GM21390 (cell line): Measurements from ENCODE around the gene MSI2.

ENCODE experiments used
- ATAC-seq: cut with Tn5 transposase; IDR thresholded peaks from one replicate; pipeline ENCODE4 v1.9.1; 2021; ENCODE audit not compliant: unreplicated experiment

The MSI2 gene

DNA sequence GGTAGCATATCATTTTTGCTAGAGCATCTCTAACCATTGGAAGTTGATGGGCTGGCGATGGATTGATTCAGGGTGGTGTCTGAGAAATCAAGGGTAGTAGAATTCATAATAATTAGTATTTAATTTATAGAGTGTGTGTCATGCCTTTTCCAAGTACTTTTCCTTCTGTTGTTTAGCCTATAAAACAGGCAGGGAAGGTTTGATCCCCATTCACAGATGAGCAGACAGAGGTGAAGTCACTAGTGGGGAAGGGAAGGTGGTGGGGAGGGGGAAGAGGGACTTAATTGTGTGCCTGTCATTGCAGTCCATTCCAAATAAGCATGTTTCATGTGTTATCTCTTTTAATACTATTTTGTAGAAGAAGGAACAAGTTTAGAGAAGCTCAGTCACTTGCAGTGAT lies 131.3 kb downstream of the MSI2 start:
- no peak for ATAC-seq

DNA sequence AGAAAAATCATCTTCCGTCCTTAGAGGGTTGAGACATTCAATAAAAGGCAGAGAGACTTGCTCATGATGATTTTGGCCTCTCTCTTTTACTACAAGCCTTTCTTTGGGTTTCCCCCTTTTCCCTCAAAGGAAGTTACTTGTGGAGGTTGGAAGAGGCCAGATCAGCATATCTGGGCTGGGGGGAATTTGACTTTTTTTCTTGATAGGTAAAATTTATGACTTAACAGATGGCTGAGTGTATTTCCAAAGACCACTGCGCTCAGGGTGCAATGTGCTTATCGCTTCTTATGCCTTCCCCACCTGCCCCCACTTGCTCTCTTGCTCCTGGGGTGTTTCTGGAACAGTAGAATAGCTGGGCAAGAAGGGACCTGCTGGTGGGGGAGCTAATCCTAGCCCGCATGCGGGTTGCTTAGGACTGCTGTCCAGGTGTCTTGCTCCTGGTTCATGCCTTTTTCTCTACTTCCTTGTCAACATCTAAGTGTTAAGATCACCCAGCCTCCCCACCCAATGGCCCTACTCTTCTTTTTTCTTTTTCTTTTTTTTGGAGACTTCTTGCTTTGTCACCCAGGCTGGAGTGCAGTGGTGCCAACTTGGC lies 131.9 kb downstream of the MSI2 start:
- ATAC-seq: no peak

DNA sequence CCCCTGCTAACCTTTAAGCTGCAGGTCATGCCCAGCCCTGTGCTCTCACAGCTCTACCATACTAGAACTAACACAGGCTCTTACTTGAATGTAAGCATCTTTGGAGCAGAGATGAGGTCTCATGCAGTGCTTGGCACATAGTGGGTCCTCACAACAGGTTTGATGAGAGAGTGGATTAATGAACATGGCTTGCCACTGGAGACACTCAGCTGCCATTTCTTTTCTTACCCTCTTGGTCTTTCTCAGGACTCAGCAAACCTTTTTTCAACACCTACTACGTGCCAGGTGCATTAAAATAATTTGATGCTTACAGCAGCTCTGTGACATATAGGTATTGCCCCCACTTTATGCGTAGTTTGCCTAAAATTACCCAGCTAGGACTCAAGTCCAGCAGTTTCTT lies 133.2 kb downstream of the MSI2 start:
- ATAC-seq: no peak

- ATAC-seq: no peak
These were observed 134.9 kb downstream of the MSI2 start for GRCh38 chr17:57391076-57391825.

DNA sequence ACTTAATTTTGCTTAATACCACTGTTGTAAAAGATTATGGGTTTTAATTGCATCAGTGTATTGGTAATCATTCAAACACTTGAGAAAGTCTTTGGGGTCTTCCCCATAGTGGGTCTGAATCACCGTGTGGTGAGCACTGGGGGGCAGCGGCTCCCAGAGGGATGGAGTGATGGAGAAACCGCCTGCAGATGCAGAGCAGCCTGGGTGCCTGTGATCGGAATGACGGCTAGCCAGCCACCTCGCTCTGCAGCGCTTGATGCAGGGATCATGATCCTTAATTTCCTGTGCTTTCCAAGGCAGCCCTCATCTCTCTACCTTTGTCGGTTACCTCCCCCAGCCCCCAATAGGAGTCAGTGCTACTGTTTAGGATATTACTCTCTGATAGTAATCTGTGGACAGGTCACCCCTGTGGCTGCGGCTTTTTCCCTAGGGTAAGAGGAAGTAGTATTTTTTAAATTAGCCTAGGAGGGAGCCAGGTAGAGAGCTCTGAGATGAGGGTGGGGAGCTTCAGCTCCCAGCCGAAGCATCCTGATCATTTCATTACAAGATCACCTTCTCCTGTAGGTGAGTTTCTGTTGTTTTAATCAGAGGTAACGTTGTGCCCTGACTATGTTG lies 135.6 kb downstream of the MSI2 start:
- no peak for ATAC-seq

- no peak for ATAC-seq
These were observed 137.0 kb downstream of the MSI2 start for GRCh38 chr17:57393368-57393767.

DNA sequence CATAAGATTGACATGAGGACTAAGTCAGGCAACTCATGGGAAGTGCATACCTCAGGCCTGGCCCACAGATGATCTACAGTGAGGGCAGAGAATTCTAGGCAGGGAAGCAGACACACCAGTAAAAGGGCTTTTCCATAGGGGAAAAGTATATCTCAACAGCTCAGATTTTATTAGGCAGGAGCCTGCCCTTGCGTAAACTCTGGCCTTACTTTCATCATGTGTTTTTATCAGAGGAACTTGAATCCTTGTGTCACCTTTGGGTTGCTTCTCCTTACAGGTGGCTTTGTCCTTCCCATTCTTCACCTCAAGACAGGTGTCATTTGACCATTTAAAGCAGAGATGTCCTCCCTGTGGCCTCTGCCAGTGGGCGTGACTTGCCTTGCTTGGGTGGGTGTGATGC lies 138.1 kb downstream of the MSI2 start:
- no peak for ATAC-seq

DNA sequence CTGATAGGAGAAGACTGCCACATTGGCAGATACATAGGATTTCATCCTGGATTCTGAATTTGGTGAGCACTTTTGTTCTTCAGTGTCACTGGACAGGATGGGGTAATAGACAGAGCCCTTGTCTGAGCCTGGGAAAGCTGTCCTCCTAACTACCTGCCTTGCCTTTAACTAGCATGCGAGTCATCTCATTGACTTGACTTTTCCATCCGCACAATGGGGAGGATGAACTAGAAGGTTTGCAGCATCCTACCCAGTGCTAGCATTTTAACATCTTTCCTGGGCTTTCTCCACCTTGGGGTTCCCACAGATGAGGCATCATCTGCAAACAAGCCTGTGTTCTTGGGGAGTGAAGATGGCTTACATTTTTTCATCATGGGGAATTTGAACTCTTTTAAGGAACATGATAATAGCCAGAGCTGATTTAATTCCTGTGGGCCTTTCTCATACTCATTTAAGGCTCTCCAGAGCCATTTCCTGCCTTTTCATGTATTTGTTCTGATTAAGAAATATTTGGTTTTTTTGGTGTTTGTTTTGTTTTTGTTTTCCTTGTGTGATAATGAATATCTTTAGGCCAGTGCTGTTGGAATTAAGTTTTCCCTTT lies 139.5 kb downstream of the MSI2 start:
- ATAC-seq: no peak

DNA sequence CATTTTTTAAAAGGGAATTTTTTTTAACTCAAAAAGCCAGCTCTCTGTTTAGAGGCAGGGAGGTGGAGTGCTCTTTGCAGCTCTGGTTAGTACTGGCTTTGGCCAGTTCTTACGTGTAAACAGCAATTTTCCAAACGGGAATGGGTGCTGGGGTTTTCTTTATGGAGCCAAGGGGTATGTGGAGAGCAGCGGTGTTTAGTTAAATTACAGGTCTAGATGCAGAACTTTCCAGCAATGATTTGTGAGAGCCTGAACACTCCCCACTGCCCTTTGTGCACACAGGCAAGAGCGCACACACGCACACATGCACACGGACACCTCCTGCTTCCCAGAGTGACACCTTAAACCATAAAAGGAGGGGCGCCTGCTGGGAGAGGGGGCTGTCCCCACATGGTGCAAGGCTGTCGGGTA lies 140.2 kb downstream of the MSI2 start:
- ATAC-seq: no peak

DNA sequence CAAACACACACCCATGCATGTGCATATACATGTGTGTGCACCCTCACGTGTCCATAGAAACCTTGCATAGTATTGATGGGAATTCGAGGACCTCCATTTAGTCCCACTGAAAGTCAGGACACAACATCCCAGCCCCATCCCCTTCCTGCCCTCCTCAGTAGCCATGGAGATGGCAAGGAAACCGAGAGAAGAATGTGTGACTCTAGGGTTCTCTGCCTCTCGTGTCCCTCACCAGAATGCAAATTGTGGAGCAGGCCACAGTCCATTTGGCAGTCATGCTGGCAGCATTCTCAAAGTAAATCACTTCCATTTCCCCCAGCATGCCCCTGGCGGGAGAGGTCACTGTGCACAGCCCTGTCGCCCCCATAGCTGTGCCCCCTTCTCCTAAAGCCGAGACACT lies 141.1 kb downstream of the MSI2 start:
- ATAC-seq: no peak

DNA sequence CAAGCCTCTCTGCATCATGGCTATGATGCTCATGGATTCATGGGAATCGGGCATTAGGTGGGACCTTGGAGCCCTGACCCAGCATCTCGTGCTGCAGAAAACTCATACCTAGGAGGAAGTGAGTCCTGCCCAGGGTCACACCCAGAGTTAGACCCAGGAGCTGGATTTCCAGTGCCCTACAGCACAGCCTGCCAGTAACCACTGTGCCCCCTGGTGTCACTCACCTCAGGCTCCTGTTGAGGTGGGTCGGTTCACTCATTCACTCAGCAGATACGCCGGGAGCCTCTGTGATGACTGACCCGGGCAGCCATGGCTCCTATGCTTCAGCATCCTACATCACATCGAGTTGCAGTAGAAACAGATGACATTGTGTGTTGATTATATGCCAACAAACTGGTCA lies 143.4 kb downstream of the MSI2 start:
- ATAC-seq: no peak

GRCh38 chr17:57400648-57401047 lies 144.3 kb downstream of the MSI2 start:
- no peak for ATAC-seq

DNA sequence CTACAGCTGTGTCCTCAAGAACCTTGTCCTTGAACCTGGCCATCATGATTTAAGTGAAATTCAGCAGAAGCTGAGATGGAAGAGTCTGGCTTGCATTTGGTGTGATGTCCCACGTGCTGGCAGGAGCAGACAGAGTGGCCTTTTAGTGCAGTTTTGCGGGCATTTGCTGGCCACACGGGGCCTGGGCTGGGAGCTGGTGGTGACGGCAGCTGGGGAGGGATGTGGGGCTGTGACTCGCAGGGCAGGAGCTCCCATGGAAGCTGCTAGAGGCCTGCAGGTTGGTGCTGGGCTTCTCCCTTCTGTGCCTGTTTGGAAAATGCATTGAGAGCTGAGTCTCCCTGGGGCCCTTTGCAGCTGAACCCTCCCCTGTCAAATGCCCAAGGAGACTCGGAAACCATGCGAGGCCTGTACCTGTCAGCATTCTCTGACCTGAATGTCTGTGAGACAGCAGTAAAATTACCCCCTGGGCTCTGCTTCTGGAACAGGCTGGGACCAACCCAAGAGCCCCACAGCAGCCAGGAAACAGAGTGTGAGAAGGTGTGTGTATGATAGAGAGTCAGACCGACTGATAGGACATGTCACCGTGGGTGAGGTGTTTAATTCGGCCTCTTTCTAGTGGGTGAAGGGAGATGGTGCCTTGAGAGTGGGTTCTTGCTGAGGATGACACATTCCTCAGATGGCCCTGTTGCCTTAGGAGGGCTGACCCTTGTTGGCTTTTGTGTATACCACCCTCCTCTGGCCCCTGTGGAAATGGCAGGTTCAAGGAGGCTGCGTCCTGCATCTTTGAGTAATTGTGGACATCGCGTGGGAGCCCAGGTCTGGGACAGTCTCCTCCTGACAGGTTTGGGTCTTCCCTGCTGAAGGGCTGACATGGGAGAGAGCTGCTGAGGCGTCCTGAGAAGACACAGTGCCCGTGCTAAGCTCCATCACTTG lies 145.5 kb downstream of the MSI2 start:
- ATAC-seq: no peak

GRCh38 chr17:57402681-57403180 lies 146.4 kb downstream of the MSI2 start:
- ATAC-seq: no peak

DNA sequence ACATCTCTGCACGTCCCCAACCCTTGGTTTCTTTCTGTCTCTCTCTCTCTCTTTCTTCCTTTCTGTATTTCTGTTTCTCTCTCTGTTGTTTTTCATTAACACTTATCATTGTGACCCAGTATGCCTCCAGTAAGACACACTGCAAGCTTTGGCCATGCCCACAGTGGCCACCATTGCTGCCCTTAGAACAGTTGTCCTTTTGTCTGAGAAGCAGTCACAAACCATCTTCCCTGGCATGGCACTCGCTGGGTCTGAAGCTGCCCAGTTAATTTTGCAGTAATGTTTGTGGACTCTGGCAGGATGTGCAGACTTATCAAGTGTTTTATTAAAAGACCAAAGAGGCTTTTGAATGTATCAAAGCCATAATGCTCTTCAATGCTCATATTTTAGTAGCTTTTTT lies 146.9 kb downstream of the MSI2 start:
- ATAC-seq: no peak

GRCh38 chr17:57404073-57404472 lies 147.8 kb downstream of the MSI2 start:
- no peak for ATAC-seq

- ATAC-seq: no peak
These were observed 148.6 kb downstream of the MSI2 start for GRCh38 chr17:57404795-57405490.

DNA sequence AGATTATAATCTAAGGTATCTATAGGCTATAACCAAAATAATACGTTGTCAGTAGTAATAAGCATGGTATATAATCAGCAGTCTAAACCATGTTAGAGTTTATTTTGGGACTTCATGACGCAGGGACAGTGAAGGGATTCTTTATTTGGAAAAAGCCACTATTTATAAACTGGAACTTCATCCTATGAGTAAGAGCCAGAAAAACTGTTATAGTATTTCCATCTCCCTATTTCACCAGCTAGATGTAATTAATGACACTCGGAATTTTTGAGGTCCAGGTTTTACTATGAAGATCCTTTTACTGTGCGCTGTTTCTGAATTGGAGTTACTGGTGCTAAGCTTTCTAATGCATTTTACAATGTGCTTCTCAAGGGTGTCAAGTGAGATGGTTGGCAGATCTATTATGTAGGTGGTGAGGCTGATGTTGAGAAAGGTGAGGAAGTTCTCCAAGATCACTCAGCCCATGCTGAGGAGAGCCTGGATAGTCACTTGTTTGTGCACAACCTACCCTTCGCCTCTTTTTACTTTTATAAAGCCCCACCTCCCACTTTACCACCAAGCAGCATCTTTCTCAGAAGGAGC lies 149.3 kb downstream of the MSI2 start:
- no peak for ATAC-seq

- ATAC-seq: no peak
These were observed 150.0 kb downstream of the MSI2 start for GRCh38 chr17:57406131-57406980.
